Measurements from ENCODE around the gene ARMH2. TPM values are rescaled to one million over a fixed set of nuclear protein-coding genes. Genes with fewer than 3 reads are reported as not detected.

The ARMH2 gene
- total RNA-seq = not detected

DNA sequence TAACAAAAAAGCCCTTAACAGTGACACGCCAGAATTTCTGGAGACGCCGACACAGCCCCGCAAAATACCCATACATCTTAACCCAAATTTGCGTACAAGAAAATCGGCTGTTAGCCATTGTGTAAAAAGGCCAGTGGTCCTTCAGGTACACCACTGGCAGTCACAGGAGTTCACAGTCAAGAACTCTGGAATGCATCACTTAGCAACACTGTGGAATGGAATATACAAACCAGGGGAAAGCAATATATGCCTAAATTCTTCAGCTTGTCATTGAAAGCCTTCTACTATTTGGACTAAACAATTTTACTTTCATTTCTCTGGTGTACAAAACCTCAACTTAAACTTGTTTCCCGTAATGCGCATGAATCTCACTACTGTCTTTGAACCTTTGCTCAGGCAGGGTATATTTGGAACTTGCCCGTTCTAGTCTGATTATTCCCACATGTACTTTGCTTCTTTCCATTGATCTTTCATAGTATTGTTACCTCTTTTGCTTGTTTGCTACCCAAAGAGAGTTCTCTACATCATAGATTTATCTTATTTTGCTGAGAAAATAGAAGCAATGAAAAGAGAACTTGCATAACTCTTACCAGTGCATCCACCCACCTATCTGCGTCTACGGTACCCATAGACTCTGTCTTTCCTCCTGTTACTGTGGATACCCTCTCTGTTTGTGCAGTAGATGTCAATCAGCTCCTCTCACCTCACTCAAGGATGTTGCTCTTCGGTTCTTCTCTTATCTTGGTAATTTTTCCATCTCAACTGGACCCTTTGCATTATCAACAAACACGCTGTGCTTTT lies at the start of gene ARMH2:
TSS of gene ARMH2 (minus strand) at position 178 of the 801 bp plus-strand sequence. CDS start at position 118, 60 bp downstream.
- DNase-seq = no peak
- Histone ChIP-seq H3K27ac (no peak within 1 kb of the TSS), H3K4me3 (no peak within 1 kb of the TSS), H3K27me3 (no peaks in the 10 kb centered on the region), H3K9me3 (no peaks in the 10 kb centered on the region), H3K36me3 (no peaks in the 10 kb centered on the region), H3K4me1 (no peaks in the 10 kb centered on the region)
- intact Hi-C loops (cut with DNase I; ENCODE audit: low total_unique reads) = no loop called here
- TF ChIP-seq, protein P1, sequence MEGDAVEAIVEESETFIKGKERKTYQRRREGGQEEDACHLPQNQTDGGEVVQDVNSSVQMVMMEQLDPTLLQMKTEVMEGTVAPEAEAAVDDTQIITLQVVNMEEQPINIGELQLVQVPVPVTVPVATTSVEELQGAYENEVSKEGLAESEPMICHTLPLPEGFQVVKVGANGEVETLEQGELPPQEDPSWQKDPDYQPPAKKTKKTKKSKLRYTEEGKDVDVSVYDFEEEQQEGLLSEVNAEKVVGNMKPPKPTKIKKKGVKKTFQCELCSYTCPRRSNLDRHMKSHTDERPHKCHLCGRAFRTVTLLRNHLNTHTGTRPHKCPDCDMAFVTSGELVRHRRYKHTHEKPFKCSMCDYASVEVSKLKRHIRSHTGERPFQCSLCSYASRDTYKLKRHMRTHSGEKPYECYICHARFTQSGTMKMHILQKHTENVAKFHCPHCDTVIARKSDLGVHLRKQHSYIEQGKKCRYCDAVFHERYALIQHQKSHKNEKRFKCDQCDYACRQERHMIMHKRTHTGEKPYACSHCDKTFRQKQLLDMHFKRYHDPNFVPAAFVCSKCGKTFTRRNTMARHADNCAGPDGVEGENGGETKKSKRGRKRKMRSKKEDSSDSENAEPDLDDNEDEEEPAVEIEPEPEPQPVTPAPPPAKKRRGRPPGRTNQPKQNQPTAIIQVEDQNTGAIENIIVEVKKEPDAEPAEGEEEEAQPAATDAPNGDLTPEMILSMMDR (IDR thresholded peaks at IDR 0.05) = no peak
- TF ChIP-seq POLR2A (IDR thresholded peaks at IDR 0.05) = no peak

DNA sequence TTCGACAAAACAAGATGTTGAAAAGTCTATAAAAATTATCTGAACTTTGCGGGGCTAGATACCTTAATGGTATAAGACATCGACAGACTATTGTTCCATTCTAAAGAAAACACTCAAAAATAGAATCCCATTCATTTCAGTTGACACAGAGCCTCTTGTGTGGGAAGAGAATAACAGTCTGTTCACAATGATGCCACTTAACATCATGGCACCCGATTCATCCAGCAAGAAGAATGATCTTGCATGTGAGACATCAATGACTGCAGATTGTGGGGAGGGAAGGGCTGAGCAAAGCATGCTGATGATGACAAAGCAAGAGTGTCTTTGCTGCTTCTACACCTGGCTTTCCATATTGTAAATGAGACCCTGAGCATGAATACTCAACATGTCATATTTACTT lies 49.7 kb upstream of the ARMH2 start:
- no peak overlapping the region for H3K4me3 ChIP-seq
- no peaks in the 10 kb centered on the region for H3K4me1 ChIP-seq
- intact Hi-C loops (cut with DNase I; ENCODE audit: low total_unique reads) = no loop called here
- no peaks in the 10 kb centered on the region for H3K36me3 ChIP-seq
- no peaks in the 10 kb centered on the region for H3K27me3 ChIP-seq
- DNase-seq = no peak
- TF ChIP-seq, protein P1 (IDR thresholded peaks at IDR 0.05) = no peak
- TF ChIP-seq POLR2A (IDR thresholded peaks at IDR 0.05) = no peak
- no peak overlapping the region for H3K27ac ChIP-seq
- no peaks in the 10 kb centered on the region for H3K9me3 ChIP-seq

DNA sequence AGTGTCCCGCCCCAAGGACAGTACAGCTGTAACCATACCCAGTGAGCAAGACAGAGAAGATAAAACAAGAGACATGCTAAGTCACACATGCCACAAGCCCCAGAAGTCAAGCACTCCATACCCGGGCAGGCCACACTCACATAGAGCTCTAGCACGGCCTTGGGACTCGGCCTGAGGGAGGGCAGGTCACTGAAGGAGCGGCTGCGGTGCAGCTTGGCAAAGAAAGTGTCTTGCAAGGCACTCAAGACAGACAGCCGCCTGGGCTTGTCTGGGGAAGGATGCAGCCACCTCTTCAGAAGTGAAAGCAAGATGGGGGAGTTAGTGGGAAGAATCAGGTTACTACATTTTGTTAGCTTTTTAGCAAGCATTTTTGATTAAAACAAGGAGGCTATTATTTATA lies 48.7 kb upstream of the ARMH2 start:
- TF ChIP-seq, protein P1 (IDR thresholded peaks at IDR 0.05) = no peak
- TF ChIP-seq POLR2A (IDR thresholded peaks at IDR 0.05) = no peak
- H3K4me3 ChIP-seq = no peak overlapping the region
- no peaks in the 10 kb centered on the region for H3K4me1 ChIP-seq
- no peak overlapping the region for H3K27ac ChIP-seq
- no peak for DNase-seq
- no peaks in the 10 kb centered on the region for H3K36me3 ChIP-seq
- H3K9me3 ChIP-seq = no peaks in the 10 kb centered on the region
- H3K27me3 ChIP-seq = no peaks in the 10 kb centered on the region
- intact Hi-C loops (cut with DNase I; ENCODE audit: low total_unique reads) = no loop called here

DNA sequence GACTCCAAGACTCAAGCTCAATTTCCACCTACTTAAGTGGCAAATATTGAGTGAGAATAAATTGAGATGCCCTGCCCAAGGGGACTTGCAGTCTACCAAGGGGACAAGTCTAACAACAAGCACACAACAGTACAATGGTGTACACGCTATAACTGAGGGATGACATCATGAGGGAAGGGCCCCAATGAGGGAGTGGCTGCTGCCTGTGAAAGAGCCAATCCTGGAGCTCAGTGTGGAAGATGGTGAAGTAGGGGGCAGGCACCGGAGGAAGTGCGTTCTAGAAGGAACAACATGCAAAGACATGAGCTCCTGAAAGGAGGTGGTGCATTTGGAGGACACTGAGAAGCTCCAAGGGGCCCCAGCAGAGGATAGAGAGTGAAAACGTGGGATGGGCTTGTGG lies 46.9 kb upstream of the ARMH2 start:
- no peak overlapping the region for H3K27ac ChIP-seq
- intact Hi-C loops (cut with DNase I; ENCODE audit: low total_unique reads) = no loop called here
- TF ChIP-seq POLR2A (IDR thresholded peaks at IDR 0.05) = no peak
- TF ChIP-seq, protein P1 (IDR thresholded peaks at IDR 0.05) = no peak
- H3K9me3 ChIP-seq = no peaks in the 10 kb centered on the region
- no peaks in the 10 kb centered on the region for H3K36me3 ChIP-seq
- no peak for DNase-seq
- no peaks in the 10 kb centered on the region for H3K4me1 ChIP-seq
- no peaks in the 10 kb centered on the region for H3K27me3 ChIP-seq
- no peak overlapping the region for H3K4me3 ChIP-seq

DNA sequence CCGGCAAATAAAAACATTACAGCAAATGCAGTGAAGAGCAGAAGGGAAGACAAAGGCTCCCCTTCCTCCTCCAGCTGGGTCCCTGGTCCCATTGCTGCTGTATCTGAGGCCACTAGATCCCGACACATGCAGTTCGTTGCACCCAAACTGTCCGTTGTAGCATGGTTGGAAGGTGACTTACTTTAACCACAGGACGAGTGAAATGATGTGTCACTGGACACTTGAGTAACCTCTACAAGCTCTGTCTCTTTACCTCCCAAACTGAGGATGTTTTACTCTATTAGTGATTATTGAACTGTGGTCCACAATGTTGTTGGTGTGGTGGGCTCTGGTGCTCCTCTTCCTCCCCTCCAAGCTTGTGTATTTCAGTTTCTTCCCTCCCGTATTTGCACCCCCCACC lies 46.2 kb upstream of the ARMH2 start:
- H3K4me3 ChIP-seq = no peak overlapping the region
- H3K4me1 ChIP-seq = no peaks in the 10 kb centered on the region
- TF ChIP-seq, protein P1 (IDR thresholded peaks at IDR 0.05) = no peak
- TF ChIP-seq POLR2A (IDR thresholded peaks at IDR 0.05) = no peak
- no peaks in the 10 kb centered on the region for H3K9me3 ChIP-seq
- intact Hi-C loops (cut with DNase I; ENCODE audit: low total_unique reads) = no loop called here
- H3K27me3 ChIP-seq = no peaks in the 10 kb centered on the region
- no peak overlapping the region for H3K27ac ChIP-seq
- no peak for DNase-seq
- no peaks in the 10 kb centered on the region for H3K36me3 ChIP-seq
